ENCODE data around the gene PIGW.
"Not testable (repeated sequence)": the region's sequence is repeated elsewhere in the genome, so short reads cannot be mapped to it uniquely, and the experiment has no call there.

PIGW gene

DNA sequence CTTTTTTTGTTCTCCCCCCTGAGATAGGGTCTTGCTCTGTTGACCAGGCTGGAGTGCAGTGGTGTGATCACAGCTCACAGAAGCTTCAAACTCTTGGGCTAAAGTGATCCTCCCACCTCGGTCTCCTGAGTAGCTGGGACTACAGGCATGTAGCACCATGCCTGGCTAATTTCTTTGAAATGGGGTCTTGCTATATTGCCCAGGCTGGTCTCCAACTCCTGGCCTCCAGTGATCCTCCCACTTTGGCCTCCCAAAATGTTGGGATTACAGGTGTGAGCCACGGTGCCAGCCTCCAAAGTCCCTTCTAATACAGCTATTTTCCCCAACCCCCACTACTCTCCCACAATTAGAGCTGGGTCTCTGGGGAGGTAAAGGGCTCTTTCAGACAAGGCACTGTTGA is 26.3 kb upstream of the PIGW start:
- not testable (repeated sequence) for DNase-seq

DNA sequence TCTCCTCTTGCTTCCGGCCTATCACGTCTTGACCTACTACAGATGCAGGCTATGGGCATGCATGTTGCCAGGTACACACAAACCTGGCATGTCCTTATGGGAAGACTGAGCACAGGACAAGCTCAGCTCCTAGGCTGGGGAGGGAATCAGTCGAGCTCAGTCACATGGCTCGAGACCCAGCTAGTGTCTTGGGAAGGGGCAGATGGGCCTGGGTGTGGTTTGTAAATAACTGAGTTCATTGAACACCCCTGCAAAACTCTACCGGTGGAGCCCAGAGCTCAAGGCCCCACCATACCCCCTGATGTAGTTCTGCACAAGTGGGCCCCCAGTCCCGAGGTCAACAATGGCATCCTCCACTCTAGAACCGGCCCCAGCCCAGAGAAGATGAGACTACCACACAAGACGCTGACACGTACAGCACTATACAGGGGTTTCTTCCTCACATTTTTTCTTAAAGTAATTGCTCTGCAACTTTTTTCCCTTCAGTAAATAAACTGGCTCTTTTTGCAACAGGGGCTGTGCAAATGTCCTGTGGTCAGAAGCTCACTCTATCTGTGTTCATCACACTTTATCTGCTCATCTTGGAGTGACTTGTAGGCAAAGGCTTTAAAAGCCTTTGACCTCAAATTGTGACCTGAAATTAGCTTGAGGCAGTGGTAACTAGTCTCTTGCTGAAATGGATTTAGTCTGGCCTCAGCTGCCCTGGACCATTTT is 25.4 kb upstream of the PIGW start:
- no peak for DNase-seq

DNA sequence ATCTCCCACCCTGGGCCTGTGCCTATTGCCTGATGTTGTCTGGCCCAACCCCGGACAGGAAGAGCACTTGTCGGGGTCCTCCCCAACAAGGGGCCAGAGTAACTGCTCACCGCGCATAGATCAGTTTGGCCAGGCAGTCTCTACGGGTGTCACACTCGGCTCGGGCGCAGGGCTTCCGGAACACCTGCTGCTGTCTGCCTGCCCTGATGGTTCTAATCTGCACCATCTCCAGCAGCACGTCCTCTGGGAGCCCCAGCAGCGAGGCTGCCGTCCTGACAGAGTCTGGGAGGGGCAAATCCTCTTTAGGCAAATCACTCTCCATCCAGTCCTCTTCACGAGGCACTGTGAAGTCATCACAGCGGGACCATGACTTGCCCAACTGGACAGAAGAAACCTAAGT is 24.2 kb upstream of the PIGW start:
- no peak for DNase-seq

DNA sequence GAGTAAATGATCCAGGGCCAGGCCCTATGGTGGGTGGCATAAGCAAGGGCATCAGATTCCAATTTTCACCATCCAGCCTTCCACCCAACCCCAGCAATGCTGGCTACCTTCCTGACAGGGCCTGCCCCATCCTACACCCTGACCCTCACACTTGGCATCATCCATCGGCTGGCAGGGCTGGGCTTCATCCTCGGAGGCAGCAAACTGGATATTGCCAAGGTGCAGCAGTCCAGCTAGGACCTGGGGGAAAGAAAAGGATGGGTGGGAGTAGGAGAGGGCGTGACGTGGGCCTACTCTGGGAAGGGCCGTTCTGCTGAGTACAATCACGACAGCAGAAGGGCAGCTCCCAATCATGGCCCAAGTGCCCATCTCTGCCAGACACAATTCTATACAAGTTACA is 23.6 kb upstream of the PIGW start:
- no peak for DNase-seq

DNA sequence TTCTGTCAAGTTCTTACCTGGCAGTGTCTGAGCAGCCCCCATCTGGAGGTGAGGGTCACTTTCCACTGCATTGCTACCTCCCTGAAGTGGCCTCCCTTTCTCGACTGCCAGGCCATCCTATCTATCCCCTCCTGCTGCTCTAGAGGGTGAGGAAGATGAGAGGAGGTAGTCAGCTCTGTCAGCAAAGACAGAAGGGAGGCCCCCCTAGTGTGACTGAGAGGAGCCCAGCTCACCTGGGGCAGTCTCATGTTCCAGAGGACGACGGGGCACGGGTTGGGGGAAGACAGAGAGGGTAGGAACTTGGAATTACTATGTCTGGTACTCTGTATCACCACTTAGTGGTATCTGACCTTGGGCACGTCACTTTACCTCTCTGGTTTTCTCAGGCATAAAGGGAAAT is 22.1 kb upstream of the PIGW start:
- no peak for DNase-seq

DNA sequence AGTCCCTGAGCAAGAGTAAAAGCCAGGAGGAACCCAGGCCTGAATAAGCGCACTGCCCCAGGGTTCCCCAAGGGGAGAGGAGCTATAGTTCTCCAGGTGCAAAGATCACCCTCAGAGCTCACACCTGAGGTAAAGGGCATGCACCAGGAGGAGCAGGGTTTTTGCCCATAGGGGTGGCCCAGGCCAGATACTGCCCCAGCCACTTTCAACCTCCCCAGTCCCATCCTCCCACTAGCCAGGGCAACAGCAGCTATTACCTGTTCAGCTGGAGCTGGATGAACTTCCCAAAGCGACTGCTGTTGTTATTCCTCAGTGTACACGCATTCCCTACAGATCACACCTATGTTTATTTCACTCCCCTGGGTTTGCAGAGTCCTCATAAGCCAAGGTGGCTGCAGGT is 19.9 kb upstream of the PIGW start:
- DNase-seq = no peak

DNA sequence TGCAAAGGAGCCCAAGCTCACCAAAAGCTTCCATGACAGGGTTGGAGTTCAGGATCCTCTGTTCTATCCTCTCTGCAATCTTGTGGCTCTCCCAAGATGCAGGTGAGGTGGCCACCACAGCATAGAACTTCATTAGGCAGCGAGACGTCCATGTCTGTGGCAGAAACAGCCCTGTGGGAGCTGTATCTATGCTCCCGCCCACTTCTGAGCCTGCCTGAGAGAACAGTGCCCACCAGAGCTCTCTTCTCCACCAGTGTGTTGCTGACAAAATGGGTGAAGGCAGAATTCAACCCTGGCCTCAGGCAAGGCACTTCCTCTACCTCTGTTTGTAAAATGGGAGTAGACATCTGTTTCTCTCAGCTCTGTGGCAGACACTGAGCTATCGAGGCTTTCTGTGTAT is 18.9 kb upstream of the PIGW start:
- DNase-seq = no peak

DNA sequence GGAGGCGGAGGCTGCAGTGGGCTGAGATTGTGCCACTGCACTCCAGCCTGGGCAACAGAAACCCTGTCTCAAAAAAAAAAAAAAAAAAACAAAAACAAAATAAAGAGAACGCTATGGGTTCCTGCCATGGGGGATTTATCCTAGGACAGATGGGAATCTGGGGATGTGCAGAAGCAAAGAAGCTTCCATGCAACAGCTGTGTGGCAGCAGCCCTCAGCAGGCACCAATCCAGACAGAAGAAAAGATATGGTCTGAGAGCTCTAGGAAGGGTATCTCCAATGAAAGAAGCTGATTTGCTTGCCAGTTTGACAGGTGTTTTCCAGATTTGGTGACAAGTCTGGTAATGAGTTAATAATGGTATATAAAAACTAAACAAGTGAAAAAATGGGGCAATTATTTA is 11.7 kb upstream of the PIGW start:
- no peak for DNase-seq

DNA sequence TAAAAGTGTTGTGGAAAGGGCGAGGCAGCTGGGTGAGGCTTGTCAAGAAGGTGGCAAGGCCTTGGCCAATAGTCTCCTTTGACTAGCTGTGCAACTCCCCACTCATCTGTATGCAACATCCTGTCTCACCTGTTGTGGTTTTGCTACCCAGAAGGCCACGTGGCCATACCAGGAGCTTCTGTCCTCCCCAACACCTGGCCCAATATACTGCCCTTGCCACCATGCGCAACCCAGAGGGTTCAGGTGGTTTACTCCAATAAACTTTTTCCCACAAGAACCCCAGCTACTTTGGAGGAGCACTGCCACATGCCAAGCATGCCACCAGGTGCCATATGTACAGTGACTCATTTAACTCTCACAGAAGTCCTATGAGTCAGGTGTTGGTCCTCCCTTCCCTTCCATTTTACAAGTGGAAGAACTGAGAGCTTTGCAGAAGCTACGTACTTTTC is 10.3 kb upstream of the PIGW start:
- no peak for DNase-seq

DNA sequence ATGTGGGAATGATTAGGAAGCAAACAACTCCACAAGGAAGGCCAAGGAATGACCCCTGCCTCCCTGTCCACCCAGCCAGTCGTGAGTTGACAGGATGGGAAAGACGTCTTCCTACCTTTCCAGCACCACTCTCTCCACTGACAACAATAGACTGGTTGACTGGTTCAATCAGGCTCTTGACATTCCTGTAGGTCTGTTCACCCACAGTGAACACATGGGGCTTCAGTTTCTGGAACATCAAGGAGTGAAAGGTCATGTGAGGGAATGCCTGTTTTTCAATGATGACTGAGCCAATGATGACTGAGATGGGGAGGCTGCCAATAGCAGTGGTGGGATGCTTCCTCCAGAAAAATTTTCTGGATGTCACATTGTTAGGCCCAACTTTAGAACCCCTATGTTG is 9.7 kb upstream of the PIGW start:
- DNase-seq = no peak

DNA sequence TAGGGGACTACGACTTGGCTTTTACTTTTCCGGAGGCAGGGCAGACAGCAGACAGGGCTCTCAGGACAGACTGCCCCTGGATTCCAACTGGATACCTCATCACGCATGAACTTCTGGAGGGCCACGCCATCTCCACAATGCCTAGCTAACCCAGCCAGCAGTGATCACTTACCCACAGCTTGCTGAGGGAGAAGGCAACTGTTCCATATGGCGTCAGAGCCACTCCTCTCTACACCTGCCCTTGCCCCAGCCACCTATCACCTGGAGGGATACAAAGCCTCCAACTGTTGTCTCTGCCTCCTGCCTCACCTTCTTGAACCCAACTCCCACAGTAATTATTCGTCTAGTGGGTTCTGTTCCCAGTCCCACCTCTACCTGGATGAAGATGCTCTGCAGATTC is 8.9 kb upstream of the PIGW start:
- no peak for DNase-seq

DNA sequence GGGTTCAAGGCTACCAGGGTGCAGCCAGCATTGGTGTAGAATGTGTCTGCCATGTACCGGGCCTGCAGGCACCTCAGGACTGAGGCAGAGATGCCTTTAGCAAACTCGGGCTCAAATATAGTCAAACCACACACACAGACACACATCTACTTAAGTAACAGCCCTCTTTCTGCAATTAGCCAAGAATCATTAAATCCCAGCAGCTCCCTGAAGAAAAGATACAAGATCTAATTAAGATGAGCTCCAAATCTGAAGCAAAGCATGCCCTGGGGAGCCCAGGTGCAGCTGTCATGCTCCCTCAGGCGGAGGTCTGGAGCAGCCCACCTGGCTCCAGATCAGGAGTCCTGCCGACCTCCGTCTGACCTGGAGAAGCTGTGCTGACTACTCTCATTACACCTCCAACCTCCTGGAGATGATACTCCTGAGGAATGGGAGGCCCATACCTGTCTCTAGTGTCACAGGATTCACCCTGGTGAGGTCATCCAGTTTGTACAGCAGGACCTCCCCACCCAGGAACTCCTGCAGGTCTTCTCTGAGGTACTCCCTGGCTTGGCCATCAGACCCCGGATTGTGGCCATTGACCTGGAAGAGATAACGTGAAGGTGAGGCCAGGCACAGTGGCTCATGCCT is 7.1 kb upstream of the PIGW start:
- no peak for DNase-seq

DNA sequence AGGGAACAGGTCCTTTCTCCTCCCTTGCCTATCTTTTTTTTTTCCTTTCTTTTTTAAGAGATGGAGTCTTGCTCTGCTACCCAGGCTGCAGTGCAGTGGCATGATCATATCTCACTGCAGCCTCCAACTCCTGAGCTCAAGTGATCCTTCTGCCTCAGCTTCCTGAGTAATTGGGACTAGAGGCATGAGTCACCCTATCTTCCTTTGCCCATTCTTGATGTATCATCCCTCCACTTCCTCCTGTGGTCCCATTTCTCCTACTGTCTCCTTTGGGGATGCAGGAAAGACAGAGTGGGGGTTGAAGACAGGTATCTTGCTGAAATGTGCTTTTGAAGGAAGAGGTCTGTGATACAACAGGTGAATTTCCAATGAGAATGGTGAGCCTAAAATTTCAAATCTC is 5.7 kb upstream of the PIGW start:
- peak; percentile 35 to 52 (median 50) for DNase-seq

DNA sequence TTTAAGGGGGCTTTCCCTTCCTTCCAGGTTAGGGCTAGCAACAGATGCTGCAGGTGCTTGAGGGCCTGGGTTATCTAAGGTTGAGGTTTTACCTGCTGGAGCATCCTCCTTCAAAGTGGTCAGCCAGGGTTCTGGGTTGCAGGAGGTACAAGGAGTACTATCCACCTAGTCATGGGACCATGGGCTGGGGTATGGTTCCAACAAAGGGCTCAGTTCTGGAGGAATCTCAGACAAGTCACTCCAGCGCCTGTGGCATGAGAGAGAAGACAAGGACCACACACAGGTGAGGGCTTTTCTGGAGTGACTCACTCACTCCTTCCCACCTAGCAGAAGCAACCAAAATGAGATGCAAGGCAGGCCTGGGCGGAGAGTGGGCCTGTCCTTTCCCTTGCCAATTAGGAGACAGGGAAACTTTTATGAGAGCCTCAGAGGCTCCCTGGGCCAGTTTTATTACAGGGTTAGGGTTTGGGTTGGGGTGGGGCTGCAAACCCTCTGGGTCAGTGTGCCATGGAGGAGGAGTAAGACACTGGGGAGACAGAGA is 2.3 kb upstream of the PIGW start:
- DNase-seq = no peak

DNA sequence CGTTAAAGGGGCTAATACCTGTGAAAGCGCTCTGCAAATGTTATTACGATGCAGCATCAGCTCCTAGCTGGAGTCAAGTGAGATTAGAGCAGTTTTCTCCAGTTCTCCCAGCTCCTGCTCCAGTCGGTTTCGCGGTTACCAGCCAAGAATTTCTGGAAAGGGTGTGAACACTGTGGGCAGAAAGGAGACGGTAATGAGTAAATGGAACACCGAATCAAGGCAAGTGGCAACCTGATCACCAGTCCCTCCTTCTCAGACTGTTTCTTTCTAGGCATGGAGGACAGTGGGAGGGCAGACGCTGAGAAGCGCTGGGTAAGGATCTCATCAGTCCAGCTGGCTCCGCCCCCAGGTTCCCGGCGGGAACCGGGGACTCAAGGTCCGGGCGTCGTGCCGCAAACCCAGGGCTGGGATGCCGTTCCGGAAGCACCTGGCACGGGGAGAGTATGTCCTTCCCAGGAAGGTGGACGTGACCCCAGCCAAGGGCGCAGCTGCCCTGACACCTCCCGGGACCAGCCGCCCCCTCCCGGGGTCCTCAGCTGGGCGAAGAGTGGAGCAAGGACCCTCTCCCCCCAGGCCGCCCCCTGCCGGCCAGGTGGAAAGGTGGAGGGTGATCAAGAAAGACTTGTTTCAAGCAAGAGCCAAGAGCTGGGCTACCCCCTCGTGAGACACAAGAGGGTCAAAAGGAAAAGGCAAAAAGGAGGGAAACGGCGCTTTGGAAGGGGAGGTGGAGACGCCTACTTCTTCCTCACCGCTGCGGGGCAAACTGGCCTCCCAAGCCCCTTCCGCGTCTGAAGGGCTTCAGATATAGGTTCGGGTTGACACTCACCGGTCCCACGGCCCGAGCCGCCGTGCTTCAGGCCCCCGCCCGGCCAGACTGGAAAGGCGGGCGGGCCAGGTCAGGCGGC is 600 bp upstream of the PIGW start:
- peak; percentile 43 to 74 (median 46) for DNase-seq

DNA sequence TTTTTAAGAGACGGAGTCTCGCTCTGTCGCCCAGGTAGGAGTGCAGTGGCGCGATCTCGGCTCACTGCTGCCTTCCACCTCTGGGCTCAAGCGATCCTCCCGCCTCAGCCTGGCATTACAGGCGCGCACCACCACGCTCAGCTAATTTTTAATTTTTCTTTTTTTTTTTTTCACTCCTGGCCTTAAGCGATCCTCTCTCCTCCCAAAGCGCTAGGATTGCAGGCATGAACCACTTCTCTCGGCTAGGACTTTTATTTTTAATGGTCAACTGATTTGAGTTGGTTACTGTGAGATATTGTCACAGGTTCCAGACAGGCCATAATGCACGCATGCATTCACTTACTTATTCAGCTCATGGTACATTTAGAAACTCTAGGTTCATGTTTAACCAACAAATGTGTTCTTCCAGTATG is 888 bp downstream of the PIGW start:
- no peak for DNase-seq

DNA sequence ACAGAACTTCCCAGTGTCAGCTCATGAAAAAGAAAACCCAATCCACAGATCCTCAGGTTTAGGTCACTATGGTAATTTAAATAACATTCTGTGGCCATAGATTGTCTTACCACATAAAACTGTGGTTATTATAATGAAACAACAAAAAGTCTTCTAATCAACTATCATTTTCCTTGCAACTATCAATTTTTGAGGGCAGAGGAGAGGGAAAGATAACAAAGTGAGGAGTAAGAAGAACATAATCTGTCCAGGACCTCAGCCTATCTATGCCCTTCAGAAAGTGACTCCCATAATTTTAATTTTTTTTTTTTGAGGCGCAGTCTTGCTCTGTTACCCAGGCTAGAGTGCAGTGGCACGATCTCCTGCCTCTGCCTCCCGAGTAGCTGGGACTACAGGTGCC is 5.9 kb downstream of the PIGW start:
- no peak for DNase-seq

DNA sequence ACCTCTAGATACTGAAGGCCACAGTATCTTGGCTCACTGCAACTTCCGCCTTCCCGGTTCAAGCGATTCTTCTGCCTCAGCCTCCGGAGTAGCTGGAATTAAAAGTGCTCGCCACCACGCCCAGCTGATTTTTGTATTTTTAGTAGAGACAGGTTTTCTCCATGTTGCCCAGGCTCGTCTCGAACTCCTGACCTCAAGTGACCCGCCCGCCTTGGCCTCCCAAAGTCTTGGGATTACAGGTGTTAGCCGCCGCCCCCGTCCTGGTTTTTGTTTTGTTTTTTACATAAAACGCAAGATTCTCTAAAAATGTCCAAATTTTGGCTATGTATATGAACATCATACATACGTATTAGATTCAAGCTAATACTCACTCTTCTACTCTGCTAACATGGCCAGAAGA is 8.0 kb downstream of the PIGW start:
- no peak for DNase-seq

DNA sequence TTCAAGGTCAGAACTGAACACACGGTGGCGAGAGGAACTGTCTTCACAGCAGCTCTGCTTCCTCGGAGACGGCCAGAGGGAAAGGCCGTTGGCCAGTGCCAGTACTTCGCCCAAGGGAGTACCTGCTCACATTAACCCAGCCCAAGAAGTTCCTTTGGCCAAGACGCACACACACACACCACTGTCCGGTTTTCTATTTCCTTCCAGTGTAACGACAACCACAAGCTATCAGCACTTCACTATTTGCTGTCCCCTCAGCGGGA is 9.2 kb downstream of the PIGW start:
- DNase-seq = peak; percentile 64 to 67 (median 64)

DNA sequence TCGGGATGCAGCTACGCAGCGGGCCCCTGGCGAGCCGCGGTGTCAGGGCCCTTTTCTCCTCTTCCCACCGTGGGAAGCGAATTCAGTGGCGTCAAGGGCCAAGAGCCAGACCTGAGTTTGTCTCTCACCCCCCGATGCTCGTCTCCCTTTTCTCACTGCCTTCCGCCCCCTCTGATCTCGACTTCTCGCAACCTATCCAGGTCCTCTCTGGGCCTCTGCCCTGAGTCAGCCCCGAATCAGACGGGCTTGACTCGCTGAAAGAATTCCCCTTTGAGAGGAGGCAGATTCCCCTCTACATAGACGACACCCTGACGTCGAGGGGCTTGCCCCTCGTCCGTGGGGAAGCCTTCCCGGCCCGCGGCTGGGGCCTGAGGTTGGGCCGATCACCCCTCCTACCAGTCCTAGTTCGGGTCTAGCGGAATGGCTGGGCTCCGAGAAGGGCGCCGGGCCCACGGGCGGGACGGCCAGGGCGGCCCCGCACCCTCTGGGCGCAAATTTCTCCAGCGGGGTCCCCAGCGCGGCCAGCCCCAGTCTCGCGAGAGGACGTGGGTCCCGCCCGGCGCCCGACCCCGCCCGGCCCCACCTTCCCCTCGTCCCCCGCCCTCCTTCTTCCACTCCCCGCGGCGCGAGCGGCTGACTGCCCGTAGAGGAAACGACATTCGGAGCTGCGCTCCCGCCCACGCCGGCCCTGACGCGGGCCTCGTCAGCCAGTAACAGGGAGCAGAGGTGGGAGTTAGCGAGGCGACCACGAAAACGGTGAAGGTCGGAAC is 9.7 kb downstream of the PIGW start, which contains the start of gene GGNBP2:
Gene GGNBP2 (plus strand): TSS at position 613 of the 770 bp plus-strand sequence. CDS start 806 bp downstream, outside the sequence.
- peak; percentile 95 to 100 (median 99) for DNase-seq

DNA sequence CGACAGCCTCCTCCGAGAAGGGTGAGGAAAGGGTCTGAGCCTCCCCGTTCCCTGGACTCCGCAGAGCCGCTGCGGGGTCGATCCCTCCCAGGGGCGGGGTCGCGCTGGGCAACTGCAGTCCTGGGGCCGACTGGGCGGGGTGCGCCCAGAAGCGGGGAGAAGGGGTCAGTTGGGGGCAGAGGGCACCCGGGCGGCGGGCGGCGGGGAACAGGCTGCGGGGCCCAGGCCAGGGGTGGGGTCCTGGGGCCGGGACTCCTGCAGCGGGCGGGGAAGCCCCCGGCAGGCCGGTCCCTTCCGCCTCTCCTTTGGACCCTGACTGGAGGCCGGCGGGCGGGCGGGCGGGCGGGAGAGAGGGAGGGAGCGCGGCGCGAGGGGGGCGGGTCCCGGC is 10.3 kb downstream of the PIGW start:
- no peak for DNase-seq

DNA sequence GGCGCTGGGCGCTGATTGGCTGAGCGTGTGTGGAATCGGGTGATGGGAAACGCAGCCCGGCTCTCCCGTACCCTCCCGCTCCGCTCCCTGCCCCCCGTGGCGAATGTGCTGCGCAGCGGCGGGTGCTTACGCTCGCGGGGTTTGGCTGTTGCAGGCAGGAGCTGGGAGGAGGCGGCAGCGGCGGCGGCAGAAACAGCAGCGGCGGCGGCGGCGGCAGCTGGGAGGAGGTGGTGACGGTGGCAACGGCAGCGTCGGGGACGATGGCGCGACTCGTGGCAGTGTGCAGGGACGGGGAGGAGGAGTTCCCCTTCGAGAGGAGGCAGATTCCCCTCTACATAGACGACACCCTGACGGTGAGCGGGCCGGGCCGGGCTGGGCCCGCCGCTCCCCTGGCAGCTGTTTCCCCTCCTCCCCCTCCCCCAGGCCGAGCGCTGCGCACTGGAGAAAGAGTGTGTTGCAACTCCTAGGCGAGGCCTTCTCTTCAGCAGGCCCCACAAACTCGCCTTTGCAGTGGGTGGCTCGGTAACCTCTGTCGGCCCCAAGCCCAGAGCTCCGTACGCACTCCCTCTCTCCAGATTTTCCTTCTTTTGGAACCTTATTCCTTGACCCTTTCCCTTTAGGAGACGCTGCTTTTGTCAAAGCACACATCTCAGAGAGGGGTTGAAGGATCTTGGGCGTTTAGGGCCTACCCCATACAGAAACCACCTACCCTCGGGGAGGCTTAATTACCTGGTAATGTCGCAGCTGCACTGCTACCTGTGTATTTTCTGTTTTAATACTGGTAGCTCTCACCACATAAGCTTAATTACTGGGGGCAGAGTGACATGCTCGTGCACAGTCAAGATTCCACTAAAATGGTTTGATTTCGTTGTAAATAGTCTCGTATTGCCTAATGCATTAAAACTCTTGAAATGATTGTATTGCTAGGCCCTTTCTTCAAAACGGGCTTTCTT is 11.0 kb downstream of the PIGW start:
- DNase-seq = peak; percentile 96 to 97 (median 97)

All from suppressor macrophage treated with lipopolysaccharide for 1 hour (primary cell).